HAP-1 (cell line): ENCODE results near the gene CLSTN1.
A peak's percentile ranks its signal among the peaks of the same experiment; 100 is the strongest.
"Not testable (repeated sequence)": the region's sequence is repeated elsewhere in the genome, so short reads cannot be mapped to it uniquely, and the experiment has no call there.

Experiments used
- DNase-seq, 2 experiments: peaks; one replicate each; pipeline ENCODE4 v3.0.0-alpha.2; 2016 to 2020; ENCODE audit warnings: low spot score in 2 of 2
- H3K27me3 ChIP-seq: fragments of 250-450 bp; sonication (Bioruptor Pico); 2 replicates; pipeline ENCODE4 v1.5.1; 2020; ENCODE audit warnings: low read depth, mild to moderate bottlenecking, moderate library complexity
- H3K36me3 ChIP-seq: fragments of 250-450 bp; sonication (Bioruptor Pico); replicated peaks from 2 replicates; pipeline ENCODE4 v1.5.1; 2020; ENCODE audit warnings: mild to moderate bottlenecking
- H3K4me1 ChIP-seq: fragments of 250-450 bp; sonication (Bioruptor Pico); 2 replicates; pipeline ENCODE4 v1.5.1; 2020; ENCODE audit warnings: mild to moderate bottlenecking
- H3K4me3 ChIP-seq: fragments of 250-450 bp; sonication (Bioruptor Pico); 2 replicates; pipeline ENCODE4 v1.5.1; 2020; ENCODE audit warnings: mild to moderate bottlenecking, moderate library complexity
- H3K9me3 ChIP-seq: fragments of 250-450 bp; sonication (Bioruptor Pico); 2 replicates; pipeline ENCODE4 v1.5.1; 2020; ENCODE audit warnings: mild to moderate bottlenecking, moderate library complexity
- in situ Hi-C: fragments of 300-500 bp; cut with MboI; formaldehyde crosslinking; loops from 3 replicates; pipeline ENCODE4 v1.14.3; 2020; ENCODE audit warnings: low sequenced_read_pairs, inconsistent platforms, mixed read lengths

CLSTN1 gene

GRCh38 chr1:9792156-9793042, 31.4 kb downstream of the CLSTN1 start:
- H3K9me3 ChIP-seq = no peaks in the 10 kb centered on the region
- H3K4me3 ChIP-seq = no peak overlapping the region
- H3K36me3 ChIP-seq = no peaks in the 10 kb centered on the region
- H3K27me3 ChIP-seq = no peaks in the 10 kb centered on the region
- DNase-seq = peak in 1 of 2 experiments; percentile 49
- in situ Hi-C loops = no loop called here
- peaks cover 9% of the 10 kb centered on the region for H3K4me1 ChIP-seq

DNA sequence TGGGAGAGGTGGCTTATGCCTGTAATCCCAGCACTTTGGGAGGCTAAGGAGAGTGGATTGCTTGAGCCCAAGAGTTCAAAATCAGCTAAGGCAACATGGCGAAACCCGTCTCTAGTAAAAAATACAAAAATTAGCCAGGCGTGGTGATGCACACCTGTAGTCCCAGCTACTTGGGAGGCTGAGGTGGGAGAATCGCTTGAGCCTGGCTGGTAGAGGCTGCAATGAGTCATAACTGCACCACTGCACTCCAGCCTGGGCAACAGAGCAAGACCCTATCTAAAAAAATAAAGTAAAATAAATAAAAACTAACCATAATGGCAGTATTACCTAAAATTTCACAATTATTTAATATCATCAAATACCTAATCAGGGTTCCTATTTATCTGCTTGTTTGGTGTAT, 34.1 kb downstream of the CLSTN1 start:
- in situ Hi-C loops = loop anchor here (5.0 kb wide), 1 partner anchor 78 kb away; no protein-coding TSS in a partner anchor
- not testable (repeated sequence) for H3K4me1 ChIP-seq, DNase-seq, H3K4me3 ChIP-seq, H3K9me3 ChIP-seq, H3K36me3 ChIP-seq, H3K27me3 ChIP-seq

DNA sequence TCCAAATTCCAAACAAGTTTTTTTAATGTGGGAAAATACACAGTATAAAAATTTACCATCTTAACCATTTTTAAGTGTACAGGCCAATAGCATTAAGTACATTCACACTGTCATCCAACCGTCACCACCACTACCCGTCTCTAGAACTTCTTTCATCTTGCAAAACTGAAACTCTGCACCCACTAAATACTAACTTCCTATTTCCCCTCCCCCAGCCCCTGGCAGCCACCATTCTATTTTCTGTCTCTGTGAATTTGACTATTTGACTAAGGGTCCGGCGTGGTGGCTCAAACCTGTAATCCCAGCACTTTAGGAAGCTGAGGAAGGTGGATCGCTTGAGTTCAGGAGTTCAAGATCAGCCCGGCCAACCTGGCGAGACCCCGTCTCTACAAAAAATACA, 36.1 kb downstream of the CLSTN1 start:
- in situ Hi-C loops = loop anchor here (5.0 kb wide), 1 partner anchor 80 kb away; no protein-coding TSS in a partner anchor
- Histone ChIP-seq H3K4me3 (no peak overlapping the region), H3K4me1 (peaks cover 9% of the 10 kb centered on the region), H3K27me3 (no peaks in the 10 kb centered on the region), H3K36me3 (no peaks in the 10 kb centered on the region), H3K9me3 (no peaks in the 10 kb centered on the region)
- no peak for DNase-seq

- DNase-seq = no peak
- in situ Hi-C loops = loop anchor here (5.0 kb wide), 1 partner anchor 82 kb away; no protein-coding TSS in a partner anchor
- H3K4me3 ChIP-seq = no peak overlapping the region
- H3K27me3 ChIP-seq = no peaks in the 10 kb centered on the region
- H3K36me3 ChIP-seq = no peaks in the 10 kb centered on the region
- no peaks in the 10 kb centered on the region for H3K9me3 ChIP-seq
- peaks cover 9% of the 10 kb centered on the region for H3K4me1 ChIP-seq
These were observed 38.4 kb downstream of the CLSTN1 start for GRCh38 chr1:9785406-9785805.

- in situ Hi-C loops = loop anchor here (5.0 kb wide), 1 partner anchor 83 kb away; no protein-coding TSS in a partner anchor
- H3K4me1 ChIP-seq = peaks cover 9% of the 10 kb centered on the region
- peak; percentile 60 to 67 for DNase-seq
These were observed 39.1 kb downstream of the CLSTN1 start for GRCh38 chr1:9784508-9785133.

DNA sequence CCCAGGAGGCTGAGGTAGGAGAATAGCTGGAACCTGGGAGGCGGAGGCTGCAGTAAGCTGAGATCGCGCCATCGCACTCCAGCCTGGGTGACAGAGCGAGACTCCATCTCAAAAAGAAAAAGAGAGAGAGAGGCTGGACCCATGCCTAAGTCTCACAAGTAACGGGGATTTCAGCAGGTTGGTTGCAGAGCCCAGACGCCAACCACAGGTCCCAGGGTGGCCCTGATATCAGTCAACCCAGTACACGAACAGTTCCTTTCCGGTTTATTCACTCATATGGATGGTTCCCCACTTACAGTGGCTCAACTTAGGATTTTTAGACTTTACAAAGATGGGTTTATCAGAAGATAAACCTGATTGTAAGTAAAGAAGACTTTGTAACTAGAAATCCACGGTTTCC, 40.9 kb downstream of the CLSTN1 start:
- Histone ChIP-seq H3K36me3 (no peaks in the 10 kb centered on the region), H3K4me3 (no peak overlapping the region), H3K27me3 (no peaks in the 10 kb centered on the region), H3K4me1 (no peaks in the 10 kb centered on the region), H3K9me3 (no peaks in the 10 kb centered on the region)
- in situ Hi-C loops = no loop called here
- no peak for DNase-seq

More at GRCh38 chr1:9784508-9785133, 39.1 kb downstream of the CLSTN1 start:
- no peaks in the 10 kb centered on the region for H3K9me3 ChIP-seq
- H3K4me3 ChIP-seq = no peak overlapping the region
- H3K36me3 ChIP-seq = no peaks in the 10 kb centered on the region
- no peaks in the 10 kb centered on the region for H3K27me3 ChIP-seq

DNA sequence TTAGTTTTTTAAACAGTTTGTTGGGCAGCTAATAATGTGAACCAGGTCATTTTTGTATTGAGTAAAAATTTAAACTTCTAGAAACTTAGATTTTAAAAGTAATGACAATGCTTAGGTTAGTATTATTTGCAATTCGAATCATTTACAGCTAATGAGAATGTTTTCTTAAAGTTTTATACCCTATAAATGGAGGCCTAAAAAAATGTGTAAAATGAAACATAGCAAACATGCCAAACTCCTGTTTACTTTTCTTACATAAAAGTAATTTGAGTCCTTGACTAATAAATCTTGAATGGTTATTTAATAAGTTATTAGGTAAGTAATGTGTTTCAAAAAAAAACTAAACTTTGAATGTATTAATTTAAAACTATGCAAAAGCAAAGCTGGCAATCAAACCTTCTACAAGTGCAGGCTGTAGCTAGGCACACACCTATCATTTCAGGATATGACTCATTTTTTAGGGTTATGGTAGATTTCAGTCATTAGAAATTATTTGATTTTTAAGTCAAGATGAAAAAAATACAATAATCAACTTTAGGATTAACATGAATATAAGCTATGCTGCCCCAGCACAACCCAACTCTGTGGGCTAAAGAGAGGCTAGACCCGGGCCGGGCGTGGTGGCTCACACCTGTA, 41.5 kb downstream of the CLSTN1 start:
- Histone ChIP-seq H3K9me3 (no peaks in the 10 kb centered on the region), H3K36me3 (no peaks in the 10 kb centered on the region), H3K4me1 (no peaks in the 10 kb centered on the region), H3K27me3 (no peaks in the 10 kb centered on the region), H3K4me3 (no peak overlapping the region)
- no peak for DNase-seq
- in situ Hi-C loops = no loop called here

DNA sequence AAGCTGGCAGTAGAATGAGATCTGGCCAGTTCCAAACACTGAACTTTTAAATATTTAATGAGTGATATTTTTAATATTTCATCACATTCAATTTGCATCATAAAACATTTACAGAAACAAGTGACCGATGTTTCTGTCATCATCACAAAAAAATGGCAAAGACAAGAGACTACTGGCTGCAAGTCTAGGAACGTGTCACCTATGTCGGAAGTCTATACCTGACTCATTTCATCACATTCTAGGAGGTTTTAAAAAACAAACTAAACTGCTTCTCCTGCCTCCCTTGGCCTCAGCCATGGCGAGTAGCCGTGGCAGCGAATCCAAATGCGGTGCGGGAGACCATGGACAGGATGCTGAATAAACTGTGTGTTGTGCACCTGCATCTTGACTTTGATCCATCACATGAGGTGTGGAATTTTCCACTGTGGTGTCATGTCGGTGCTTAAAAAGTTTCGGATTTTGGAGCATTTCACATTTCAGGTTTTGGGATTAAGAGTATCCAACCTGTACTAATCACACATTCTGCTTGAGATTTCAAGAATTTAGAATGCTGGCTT, 43.1 kb downstream of the CLSTN1 start:
- H3K27me3 ChIP-seq = no peaks in the 10 kb centered on the region

DNA sequence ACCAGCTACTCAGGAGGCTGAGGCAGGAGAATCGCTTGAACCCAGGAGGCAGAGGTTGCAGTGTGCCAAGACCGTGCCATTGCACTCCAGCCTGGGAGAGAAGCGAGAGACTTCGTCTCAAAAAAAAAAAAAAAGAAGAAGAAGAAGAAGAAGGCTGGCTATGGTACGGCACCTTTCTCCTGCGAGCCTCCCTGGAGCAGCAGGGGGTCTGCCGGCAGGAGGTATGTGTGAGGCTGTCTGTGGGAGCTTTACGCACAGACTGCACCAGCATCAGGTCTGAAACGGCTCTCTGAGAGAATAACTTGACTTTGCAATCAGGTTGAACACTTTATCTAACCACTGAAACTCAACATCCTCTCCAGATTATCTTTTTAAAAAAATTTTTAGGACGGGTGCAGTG, 44.9 kb downstream of the CLSTN1 start:
- Histone ChIP-seq H3K9me3 (no peaks in the 10 kb centered on the region), H3K36me3 (no peaks in the 10 kb centered on the region), H3K4me1 (peaks cover 3% of the 10 kb centered on the region), H3K4me3 (no peak overlapping the region), H3K27me3 (no peaks in the 10 kb centered on the region)
- no peak for DNase-seq
- in situ Hi-C loops = no loop called here

More for the DNA sequence above, 43.1 kb downstream of the CLSTN1 start:
- Histone ChIP-seq H3K4me1 (no peaks in the 10 kb centered on the region), H3K36me3 (no peaks in the 10 kb centered on the region), H3K4me3 (no peak overlapping the region), H3K9me3 (no peaks in the 10 kb centered on the region)
- in situ Hi-C loops = no loop called here
- no peak for DNase-seq

GRCh38 chr1:9776685-9777084, 47.1 kb downstream of the CLSTN1 start:
- H3K27me3 ChIP-seq = no peaks in the 10 kb centered on the region
- H3K4me3 ChIP-seq = no peak overlapping the region
- DNase-seq = no peak
- H3K9me3 ChIP-seq = no peaks in the 10 kb centered on the region
- H3K4me1 ChIP-seq = peaks cover 3% of the 10 kb centered on the region
- H3K36me3 ChIP-seq = peaks cover 9% of the 10 kb centered on the region
- in situ Hi-C loops = no loop called here

GRCh38 chr1:9774712-9775679, 48.8 kb downstream of the CLSTN1 start:
- Histone ChIP-seq H3K4me1 (peaks cover 3% of the 10 kb centered on the region), H3K27me3 (no peaks in the 10 kb centered on the region), H3K36me3 (peaks cover 12% of the 10 kb centered on the region), H3K9me3 (no peaks in the 10 kb centered on the region), H3K4me3 (no peak overlapping the region)
- in situ Hi-C loops = no loop called here
- DNase-seq = no peak

- no peaks in the 10 kb centered on the region for H3K9me3 ChIP-seq
- H3K36me3 ChIP-seq = peaks cover 12% of the 10 kb centered on the region
- no peaks in the 10 kb centered on the region for H3K27me3 ChIP-seq
- no peak overlapping the region for H3K4me3 ChIP-seq
- no peak for DNase-seq
- in situ Hi-C loops = no loop called here
- peaks cover 12% of the 10 kb centered on the region for H3K4me1 ChIP-seq
These were observed 53.5 kb downstream of the CLSTN1 start for GRCh38 chr1:9770298-9770697.

DNA sequence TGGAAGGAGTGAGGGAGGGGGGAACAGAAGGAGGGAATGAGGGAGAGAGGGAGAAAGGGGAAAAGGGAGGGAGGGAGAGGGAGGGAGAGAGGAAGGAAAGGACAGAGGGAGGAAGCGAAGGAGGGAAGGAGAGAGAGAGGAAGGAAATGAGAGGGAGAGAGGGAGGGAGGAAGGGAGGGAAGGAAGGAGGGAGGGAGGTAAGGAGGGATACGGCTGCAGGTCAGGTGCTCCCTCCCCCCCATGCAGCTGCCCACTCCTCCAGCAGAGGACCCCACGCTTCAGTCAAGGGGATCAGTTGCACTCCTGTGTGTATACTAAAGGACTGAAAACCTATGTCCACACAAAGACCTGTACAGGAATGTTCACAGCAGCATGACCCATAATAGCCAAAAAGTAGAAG, 54.8 kb downstream of the CLSTN1 start:
- DNase-seq = no peak
- H3K27me3 ChIP-seq = no peaks in the 10 kb centered on the region
- H3K9me3 ChIP-seq = no peaks in the 10 kb centered on the region
- H3K4me3 ChIP-seq = no peak overlapping the region
- peaks cover 12% of the 10 kb centered on the region for H3K36me3 ChIP-seq
- in situ Hi-C loops = no loop called here
- peaks cover 8% of the 10 kb centered on the region; the same call in 1 of the 2 replicates for H3K4me1 ChIP-seq
